ENCODE data around the gene GRM7. TPM values are rescaled to one million over a fixed set of nuclear protein-coding genes. Genes with fewer than 3 reads are reported as not detected.

Gene GRM7
- total RNA-seq, 4 donors from 2014 or later = 0.39 TPM; not detected in 3

- H3K36me3 ChIP-seq = no peaks in the 10 kb centered on the region
- peaks cover 0 to 43% (median 33%) of the 10 kb centered on the region in 4 donors for H3K4me1 ChIP-seq
- H3K27ac ChIP-seq (replicated peaks in 1 of 4) = peak overlapping the region; percentile 53 to 76 (median 66)
- no peak for DNase-seq (ENCODE audit: extremely low spot score)
- no peak overlapping the region for H3K4me3 ChIP-seq
- intact Hi-C loops (cut with DNase I) = no loop called here
- TF ChIP-seq POLR2AphosphoS5 (IDR thresholded peaks at IDR 0.05) = no peak
- no peak for TF ChIP-seq EP300 (IDR thresholded peaks at IDR 0.05)
- TF ChIP-seq POLR2A (IDR thresholded peaks at IDR 0.05; ENCODE audit: low read depth) = no peak
- no peak for TF ChIP-seq CTCF (IDR thresholded peaks at IDR 0.05)
- H3K9me3 ChIP-seq = no peaks in the 10 kb centered on the region
- no peaks in the 10 kb centered on the region for H3K27me3 ChIP-seq
These were observed 520.8 kb downstream of the GRM7 start for GRCh38 chr3:7381741-7382140.

- peak in 1 of 2 donors; percentile 58 for TF ChIP-seq POLR2AphosphoS5 (IDR thresholded peaks at IDR 0.05)
- TF ChIP-seq EP300 (IDR thresholded peaks at IDR 0.05) = no peak
- H3K27me3 ChIP-seq = no peaks in the 10 kb centered on the region
- peaks cover 0 to 43% (median 33%) of the 10 kb centered on the region in 4 donors for H3K4me1 ChIP-seq
- intact Hi-C loops (cut with DNase I) = no loop called here
- DNase-seq (ENCODE audit: extremely low spot score) = no peak
- H3K27ac ChIP-seq (replicated peaks in 1 of 4) = peak overlapping the region; percentile 53 to 76 (median 66)
- 26% methylated on average over 2 of the region's 2 CpGs for WGBS
- H3K9me3 ChIP-seq = no peaks in the 10 kb centered on the region
- no peaks in the 10 kb centered on the region for H3K36me3 ChIP-seq
- H3K4me3 ChIP-seq = peak overlapping the region in 2 of 4 donors; percentile 14 to 15
These were observed 521.5 kb downstream of the GRM7 start for GRCh38 chr3:7382293-7383010.

DNA sequence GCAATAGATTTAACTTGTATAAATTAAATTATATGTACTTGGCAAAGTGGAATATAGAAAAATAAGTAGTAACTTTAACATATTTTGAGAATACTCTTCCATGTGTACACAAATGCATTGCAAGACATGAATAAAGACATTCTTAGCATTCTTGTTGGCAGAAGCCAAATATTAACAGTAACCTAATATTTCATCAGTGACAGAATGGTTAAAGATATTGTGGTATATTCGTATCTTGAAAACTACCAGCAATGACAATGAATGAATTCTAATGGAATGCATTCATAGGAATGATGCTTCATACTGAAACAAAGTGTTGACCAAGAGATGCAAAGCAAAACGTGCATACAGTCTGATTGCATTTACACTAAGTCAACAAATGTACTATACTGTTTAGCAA lies 524.7 kb downstream of the GRM7 start:
- TF ChIP-seq POLR2AphosphoS5 (IDR thresholded peaks at IDR 0.05) (no peak), EP300 (IDR thresholded peaks at IDR 0.05) (no peak), CTCF (IDR thresholded peaks at IDR 0.05) (no peak), POLR2A (IDR thresholded peaks at IDR 0.05; ENCODE audit: low read depth) (no peak)
- H3K9me3 ChIP-seq = no peaks in the 10 kb centered on the region
- intact Hi-C loops (cut with DNase I) = no loop called here
- H3K27ac ChIP-seq (replicated peaks in 1 of 4) = no peak overlapping the region
- no peaks in the 10 kb centered on the region for H3K36me3 ChIP-seq
- no peak overlapping the region for H3K4me3 ChIP-seq
- DNase-seq (ENCODE audit: extremely low spot score) = no peak
- peaks cover 0 to 35% (median 27%) of the 10 kb centered on the region in 4 donors for H3K4me1 ChIP-seq
- WGBS = 73% methylated on average over 2 of the region's 2 CpGs
- no peaks in the 10 kb centered on the region for H3K27me3 ChIP-seq

DNA sequence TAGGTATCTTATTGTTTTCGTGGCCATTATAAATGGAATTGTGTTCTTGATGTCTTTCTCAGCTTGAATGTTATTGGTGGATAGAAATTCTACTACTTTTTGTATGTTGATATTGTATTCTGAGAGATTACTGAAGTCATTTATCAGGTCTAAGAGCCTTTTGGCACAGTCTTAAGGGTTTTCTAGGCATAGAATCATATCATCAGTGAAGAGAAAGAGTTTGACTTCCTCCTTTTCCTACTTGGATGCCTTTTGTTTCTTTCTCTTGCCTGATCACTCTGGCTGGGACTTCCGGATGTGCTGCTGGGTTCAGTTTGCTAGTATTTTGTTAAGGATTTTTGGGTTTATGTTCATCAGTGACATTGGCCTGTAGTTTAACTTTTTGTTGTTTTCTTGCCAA lies 527.1 kb downstream of the GRM7 start:
- intact Hi-C loops (cut with DNase I) = no loop called here
- H3K27me3 ChIP-seq = no peaks in the 10 kb centered on the region

GRCh38 chr3:7392206-7392605 lies 531.3 kb downstream of the GRM7 start:
- no peak for DNase-seq (ENCODE audit: extremely low spot score)
- Histone ChIP-seq H3K27ac (replicated peaks in 1 of 4) (no peak overlapping the region), H3K27me3 (no peaks in the 10 kb centered on the region), H3K36me3 (no peaks in the 10 kb centered on the region), H3K4me3 (no peak overlapping the region), H3K4me1 (no peaks in the 10 kb centered on the region), H3K9me3 (no peaks in the 10 kb centered on the region)
- 100% methylated on average over 1 of the region's 1 CpG for WGBS
- no peak for TF ChIP-seq CTCF (IDR thresholded peaks at IDR 0.05)
- TF ChIP-seq EP300 (IDR thresholded peaks at IDR 0.05) = no peak
- TF ChIP-seq POLR2AphosphoS5 (IDR thresholded peaks at IDR 0.05) = no peak
- TF ChIP-seq POLR2A (IDR thresholded peaks at IDR 0.05; ENCODE audit: low read depth) = no peak
- intact Hi-C loops (cut with DNase I) = no loop called here

More for the DNA sequence above, 527.1 kb downstream of the GRM7 start:
- no peak for DNase-seq (ENCODE audit: extremely low spot score)
- peaks cover 0 to 11% (median 10%) of the 10 kb centered on the region in 4 donors for H3K4me1 ChIP-seq
- TF ChIP-seq POLR2AphosphoS5 (IDR thresholded peaks at IDR 0.05) = no peak
- no peak for TF ChIP-seq EP300 (IDR thresholded peaks at IDR 0.05)
- TF ChIP-seq POLR2A (IDR thresholded peaks at IDR 0.05; ENCODE audit: low read depth) = no peak
- no peak for TF ChIP-seq CTCF (IDR thresholded peaks at IDR 0.05)
- no peaks in the 10 kb centered on the region for H3K36me3 ChIP-seq
- no peak overlapping the region for H3K4me3 ChIP-seq
- H3K27ac ChIP-seq (replicated peaks in 1 of 4) = no peak overlapping the region
- H3K9me3 ChIP-seq = no peaks in the 10 kb centered on the region
- WGBS = 85% methylated on average over 2 of the region's 2 CpGs

Measured in esophagus muscularis mucosa (tissue), 4 donors.